Endothelial cell of hepatic sinusoid (primary cell): ENCODE measurements around the gene SNRPA.
"Not testable (repeated sequence)": the region's sequence is repeated elsewhere in the genome, so short reads cannot be mapped to it uniquely, and the experiment has no call there.

Experiments used
- in situ Hi-C: cut with HindIII; loops from 2 replicates; pipeline ENCODE4 v1.10.0; 2017; ENCODE audit warnings: low sequenced_read_pairs

The SNRPA gene

GRCh38 chr19:40775632-40776022 is 24.6 kb downstream of the SNRPA start:
- in situ Hi-C loops = loop anchor here (5.0 kb wide), 1 partner anchor 43 kb away; no protein-coding TSS in a partner anchor

- in situ Hi-C loops = loop anchor here (5.0 kb wide), 1 partner anchor 44 kb away; no protein-coding TSS in a partner anchor
These were observed 25.4 kb downstream of the SNRPA start for GRCh38 chr19:40776364-40776763.

GRCh38 chr19:40776932-40777644 is 26.1 kb downstream of the SNRPA start:
- in situ Hi-C loops = loop anchor here (5.0 kb wide), 1 partner anchor 45 kb away; no protein-coding TSS in a partner anchor

- in situ Hi-C loops = loop anchor here (5.0 kb wide), 1 partner anchor 45 kb away; no protein-coding TSS in a partner anchor
These were observed 26.6 kb downstream of the SNRPA start for GRCh38 chr19:40777645-40777936.

- in situ Hi-C loops = loop anchor here (5.0 kb wide), 1 partner anchor 46 kb away; no protein-coding TSS in a partner anchor
These were observed 27.1 kb downstream of the SNRPA start, which contains the start of gene RAB4B for GRCh38 chr19:40777937-40778705. Gene RAB4B, plus strand, starts transcription at chr19:40778247. Its CDS starts 129 bp downstream, at chr19:40778376.

GRCh38 chr19:40778706-40779284 is 27.8 kb downstream of the SNRPA start:
- in situ Hi-C loops = loop anchor here (5.0 kb wide), 1 partner anchor 46 kb away; no protein-coding TSS in a partner anchor

GRCh38 chr19:40780582-40780981 is 29.6 kb downstream of the SNRPA start:
- in situ Hi-C loops = no loop called here

GRCh38 chr19:40781140-40781539 is 30.1 kb downstream of the SNRPA start:
- in situ Hi-C loops = no loop called here

- in situ Hi-C loops = no loop called here
These were observed 32.7 kb downstream of the SNRPA start for GRCh38 chr19:40783711-40784110.

- in situ Hi-C loops = not testable (repeated sequence)
These were observed 33.1 kb downstream of the SNRPA start for GRCh38 chr19:40784146-40784545.

GRCh38 chr19:40785526-40785925 is 34.5 kb downstream of the SNRPA start:
- in situ Hi-C loops = no loop called here

- in situ Hi-C loops = no loop called here
These were observed 35.3 kb downstream of the SNRPA start for GRCh38 chr19:40786060-40787037.

GRCh38 chr19:40791349-40791748 is 40.3 kb downstream of the SNRPA start:
- in situ Hi-C loops = no loop called here

GRCh38 chr19:40791996-40792395 is 41.0 kb downstream of the SNRPA start:
- in situ Hi-C loops = no loop called here

- in situ Hi-C loops = no loop called here
These were observed 46.4 kb downstream of the SNRPA start for GRCh38 chr19:40797166-40797962.

- in situ Hi-C loops = no loop called here
These were observed 47.1 kb downstream of the SNRPA start for GRCh38 chr19:40797963-40798682.

- in situ Hi-C loops = no loop called here
These were observed 47.9 kb downstream of the SNRPA start, which contains the start of gene EGLN2 for GRCh38 chr19:40798683-40799557. Gene EGLN2, plus strand, starts transcription at chr19:40799191. Its CDS starts 1,382 bp downstream, at chr19:40800573.
